GM21786 (cell line): ENCODE data around the gene EDC3.
A peak's percentile ranks its signal among the peaks of the same experiment; 100 is the strongest.

Experiments
- ATAC-seq: cut with Tn5 transposase; IDR thresholded peaks from one replicate; pipeline ENCODE4 v1.9.1; 2021; ENCODE audit not compliant: unreplicated experiment

The EDC3 gene

GRCh38 chr15:74626752-74627692 lies 68.8 kb downstream of the EDC3 start:
- peak; percentile 68 for ATAC-seq

GRCh38 chr15:74626336-74626735 lies 69.5 kb downstream of the EDC3 start:
- no peak for ATAC-seq

DNA sequence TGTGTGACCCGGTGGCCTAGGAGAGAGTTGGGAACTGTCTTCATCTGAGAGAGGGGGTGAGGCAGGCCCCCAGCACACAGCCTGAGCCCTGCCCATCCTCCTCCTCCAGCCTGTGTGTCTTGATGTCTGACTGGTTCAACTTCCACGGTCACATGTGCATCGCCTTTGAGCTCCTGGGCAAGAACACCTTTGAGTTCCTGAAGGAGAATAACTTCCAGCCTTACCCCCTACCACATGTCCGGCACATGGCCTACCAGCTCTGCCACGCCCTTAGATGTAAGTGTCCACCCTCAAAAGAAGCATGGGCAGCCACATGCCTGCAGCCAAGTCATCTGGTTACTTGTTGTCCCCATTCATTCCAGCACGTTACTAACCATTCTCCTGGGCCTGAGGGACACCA lies 70.1 kb downstream of the EDC3 start:
- no peak for ATAC-seq

DNA sequence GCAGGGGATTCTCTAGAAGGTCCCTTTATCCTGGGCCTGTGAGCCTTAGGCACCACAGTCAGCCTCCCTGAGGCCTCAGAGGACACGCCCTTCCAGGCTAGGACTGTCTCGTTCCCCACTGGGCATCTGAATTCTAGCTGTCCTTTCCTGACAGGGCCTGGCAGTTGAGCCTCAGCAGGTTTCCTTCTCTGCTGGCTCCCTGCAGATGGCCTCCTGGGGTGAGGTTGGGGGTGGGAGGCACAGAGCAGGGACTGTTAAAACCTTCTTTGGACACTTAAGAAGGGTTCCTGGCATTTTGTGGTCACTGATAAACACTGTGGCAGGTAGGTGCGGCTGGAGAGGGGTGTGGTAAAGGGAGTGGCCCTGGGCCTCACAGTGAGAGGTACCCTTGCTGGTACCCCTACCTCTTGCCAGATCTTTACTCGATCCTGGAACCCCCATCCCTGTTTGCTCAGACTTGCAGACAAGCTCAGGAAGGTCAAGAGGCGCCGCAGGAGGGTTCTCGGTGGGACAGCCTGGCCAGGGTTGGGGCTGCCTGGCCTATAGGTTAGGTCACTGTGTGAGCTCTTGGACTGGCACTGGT lies 71.7 kb downstream of the EDC3 start:
- no peak for ATAC-seq

DNA sequence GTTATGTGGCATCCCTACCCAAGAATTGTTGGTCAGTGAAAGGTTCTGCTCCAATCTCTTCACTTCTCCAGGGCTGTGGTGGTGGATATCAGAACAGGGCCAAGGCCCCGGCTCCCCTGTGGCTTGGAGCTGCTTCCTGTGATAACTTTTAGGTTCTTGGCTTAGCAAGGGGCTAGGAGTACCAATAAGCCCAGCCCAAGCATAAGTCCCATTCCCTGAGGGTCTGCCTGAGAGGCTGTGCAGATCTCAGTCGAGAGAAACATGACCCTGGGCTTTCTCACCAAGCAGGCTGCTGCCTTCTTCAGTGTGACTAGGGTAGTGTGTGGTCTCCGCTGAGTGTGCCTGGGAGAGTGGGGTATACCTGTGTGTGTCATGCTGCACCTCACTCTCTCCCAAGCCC lies 73.1 kb downstream of the EDC3 start:
- ATAC-seq: no peak

DNA sequence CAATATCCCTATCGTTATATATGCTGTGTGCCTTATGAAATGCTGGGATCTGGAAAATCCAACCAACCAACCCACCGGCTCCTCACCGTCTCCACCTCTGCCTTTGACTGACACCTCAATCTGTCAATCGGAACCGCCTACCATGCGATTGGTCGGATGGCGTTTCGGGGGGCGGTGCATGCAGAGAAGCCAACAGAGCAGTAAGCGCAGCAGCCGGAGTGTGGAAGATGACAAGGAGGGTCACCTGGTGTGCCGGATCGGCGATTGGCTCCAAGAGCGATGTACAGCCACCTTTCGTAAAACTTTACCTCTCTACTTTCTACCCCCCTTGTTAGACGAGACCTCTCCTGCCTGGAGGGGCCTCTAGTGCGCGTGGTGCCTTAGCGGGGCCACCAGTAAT lies 73.9 kb downstream of the EDC3 start:
- ATAC-seq: no peak

DNA sequence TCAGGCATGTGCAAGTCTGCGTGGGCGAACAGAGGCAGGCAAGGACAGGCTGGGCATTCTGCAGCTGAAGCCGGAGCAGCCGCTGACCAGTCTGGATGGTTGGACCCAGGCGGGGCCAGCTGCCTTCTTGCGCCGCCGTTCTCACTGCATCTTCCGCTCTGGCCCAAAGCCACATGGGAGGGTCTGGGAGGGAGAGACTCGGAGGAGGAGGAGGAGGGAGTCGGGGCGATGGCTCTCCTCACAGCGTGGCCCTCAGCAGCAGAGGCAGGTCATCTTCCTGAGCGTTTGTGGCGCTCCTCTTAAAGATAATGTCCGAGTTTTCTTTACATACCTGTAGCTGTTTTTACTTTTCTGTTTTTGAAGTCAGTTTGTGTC lies 74.3 kb downstream of the EDC3 start:
- ATAC-seq: no peak

GRCh38 chr15:74620636-74621545 lies 74.9 kb downstream of the EDC3 start:
- ATAC-seq: peak; percentile 46

DNA sequence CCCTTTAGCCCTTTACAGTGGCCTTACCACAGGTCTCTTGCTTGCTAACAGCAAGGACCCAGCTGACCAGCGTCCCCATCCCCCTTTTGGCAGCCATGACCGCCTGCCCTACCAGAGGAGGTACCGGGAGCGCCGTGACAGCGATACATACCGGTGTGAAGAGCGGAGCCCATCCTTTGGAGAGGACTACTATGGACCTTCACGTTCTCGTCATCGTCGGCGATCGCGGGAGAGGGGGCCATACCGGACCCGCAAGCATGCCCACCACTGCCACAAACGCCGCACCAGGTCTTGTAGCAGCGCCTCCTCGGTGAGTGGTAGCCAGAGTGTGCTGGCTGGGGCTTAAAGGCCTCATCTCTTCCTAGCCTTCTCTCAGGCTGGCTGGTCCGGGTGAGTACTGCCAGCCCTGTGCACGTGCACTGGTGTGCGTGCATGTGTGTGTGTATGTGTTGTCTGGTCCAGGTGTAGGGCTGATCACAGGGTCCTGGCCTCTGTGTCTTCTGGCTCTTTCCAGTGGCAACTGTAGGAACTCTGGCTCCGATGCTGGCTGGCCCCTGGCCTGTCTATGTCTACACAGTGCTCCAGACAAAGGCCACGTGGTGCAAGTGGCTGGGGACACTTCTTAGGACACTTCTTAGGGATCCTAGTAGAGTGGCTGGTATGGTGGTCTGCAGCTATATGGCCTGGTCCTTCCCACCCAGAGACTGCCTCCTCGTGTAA lies 75.7 kb downstream of the EDC3 start:
- no peak for ATAC-seq

GRCh38 chr15:74618841-74619596 lies 76.8 kb downstream of the EDC3 start:
- no peak for ATAC-seq

DNA sequence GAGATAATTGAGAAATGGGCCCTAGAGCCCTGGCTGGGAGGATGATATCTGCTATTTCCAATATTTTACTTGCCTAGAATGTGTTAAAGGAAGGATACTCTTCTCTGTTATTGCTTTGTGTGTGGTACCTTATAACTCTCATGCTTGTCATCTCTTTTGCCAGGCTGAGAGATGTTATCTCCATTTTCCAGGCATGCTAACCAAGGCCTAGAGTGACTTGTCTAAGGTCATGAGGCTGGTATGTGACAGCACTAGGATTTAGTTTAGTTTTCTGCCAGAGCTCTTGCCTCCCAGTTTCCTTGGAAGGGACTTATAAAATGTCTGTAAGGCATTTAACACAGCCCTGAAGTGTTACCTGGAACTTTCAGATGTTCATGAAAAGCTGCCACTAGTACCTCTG lies 78.8 kb downstream of the EDC3 start:
- ATAC-seq: no peak

DNA sequence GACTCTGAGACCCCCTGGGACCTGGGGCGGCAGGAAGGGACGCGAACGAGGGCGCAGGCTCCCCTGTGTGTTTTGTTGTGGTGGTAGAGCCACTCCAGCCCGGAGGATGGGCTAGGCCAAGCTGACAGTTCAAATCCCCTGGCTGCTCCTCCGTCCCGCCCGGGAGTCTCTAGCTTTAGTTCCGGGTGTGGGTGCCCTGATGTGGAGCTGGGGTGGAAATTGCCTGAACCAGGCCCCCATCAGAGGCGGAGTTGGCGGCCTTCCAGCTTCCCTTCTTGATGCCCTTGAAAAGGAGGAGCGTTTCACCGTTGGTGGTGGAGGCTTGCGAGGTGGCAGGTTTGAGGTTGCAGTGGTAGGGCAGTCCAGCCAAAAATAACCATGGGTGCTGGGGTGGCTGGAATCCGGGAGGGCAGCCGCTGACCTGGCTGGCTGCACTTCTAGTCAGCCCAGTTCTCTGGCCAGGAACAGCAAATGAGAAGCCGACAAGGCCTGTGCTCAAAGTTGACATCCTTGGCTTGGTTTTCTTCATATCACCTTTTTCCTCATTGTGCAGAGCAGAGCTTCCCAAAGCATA lies 79.4 kb downstream of the EDC3 start:
- ATAC-seq: no peak

GRCh38 chr15:74615508-74616365 lies 80.1 kb downstream of the EDC3 start, which contains the start of gene CLK3:
Gene CLK3 (plus strand): TSS chr15:74615836. CDS start chr15:74619197, 3,361 bp downstream.
- peak; percentile 62 for ATAC-seq

DNA sequence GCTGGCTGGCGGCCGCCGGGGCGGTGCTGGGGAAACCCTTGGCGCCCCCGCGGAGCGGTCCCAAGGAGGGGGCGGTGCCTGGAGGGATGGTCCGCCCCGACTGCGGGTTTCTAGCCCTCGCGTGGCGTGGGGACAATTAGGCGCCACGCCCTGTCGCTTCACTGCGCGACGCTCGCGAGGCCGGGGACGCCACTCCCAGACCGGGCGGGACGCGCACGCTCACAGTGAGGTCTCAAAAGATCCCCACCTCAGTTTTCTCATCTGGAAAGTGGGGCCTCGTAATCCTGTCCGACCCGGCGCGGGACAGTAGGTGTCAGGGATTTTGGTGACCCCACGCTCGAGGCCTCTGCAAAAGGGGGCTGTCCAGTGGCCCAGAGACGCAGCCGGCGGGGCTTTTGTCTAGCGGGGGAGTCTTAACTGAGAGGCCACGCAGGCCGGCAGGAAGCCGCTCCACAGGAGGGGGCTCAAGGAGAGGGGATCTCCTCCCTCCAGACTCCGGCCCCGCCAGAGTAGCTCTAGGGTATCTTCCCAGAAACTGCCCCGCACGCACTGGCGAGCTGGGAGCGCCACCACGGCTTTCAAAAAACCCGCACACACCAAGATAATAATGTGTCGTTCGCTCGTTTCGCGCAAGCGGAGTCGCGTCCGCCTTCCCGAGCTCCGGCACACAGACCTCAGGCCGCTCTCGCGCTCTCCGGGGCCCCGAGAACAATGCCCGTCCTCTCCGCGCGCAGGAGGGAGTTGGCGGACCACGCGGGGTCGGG lies 80.9 kb downstream of the EDC3 start:
- peak; percentile 36 for ATAC-seq

DNA sequence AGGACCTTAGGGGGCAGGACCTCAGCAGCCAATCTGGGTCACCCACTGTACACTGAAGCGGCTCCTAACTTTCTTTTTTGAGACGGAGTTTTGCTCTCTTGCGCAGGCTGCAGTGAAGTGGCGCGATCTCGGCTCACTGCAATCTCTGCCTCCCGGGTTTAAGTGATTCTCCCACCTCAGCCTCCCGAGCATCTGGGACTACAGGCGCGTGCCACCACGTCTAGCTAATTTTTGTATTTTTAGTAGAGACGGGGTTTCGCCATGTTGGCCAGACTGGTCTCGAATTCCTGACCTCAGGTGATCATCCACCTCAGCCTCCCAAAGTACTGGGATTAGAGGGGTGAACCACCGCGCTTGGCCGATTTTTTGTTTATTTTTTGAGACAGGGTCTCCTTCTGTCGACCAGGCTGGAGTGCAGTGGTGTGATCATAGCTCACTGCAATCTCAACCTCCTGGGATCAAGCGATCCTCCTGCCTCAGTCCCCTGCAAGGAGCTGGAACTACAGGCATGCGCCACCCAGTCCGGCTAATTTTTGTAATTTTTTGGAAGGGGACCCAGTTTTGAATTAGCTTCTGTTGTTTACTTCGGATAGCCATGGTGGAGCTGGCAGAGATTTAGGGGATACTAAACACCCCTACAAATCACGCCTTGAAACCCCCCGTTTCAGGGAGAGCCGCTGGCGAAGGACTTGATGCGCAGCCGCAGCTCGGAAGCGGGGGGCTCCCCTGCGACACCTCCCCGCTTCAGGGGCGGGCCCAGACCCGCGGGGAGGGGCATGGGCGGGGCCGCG lies 81.7 kb downstream of the EDC3 start:
- no peak for ATAC-seq

- no peak for ATAC-seq
Observed at GRCh38 chr15:74613089-74613952, 82.5 kb downstream of the EDC3 start.
